HepG2 (cell line): ENCODE data around the gene MRPS7. TPM values are rescaled to one million over a fixed set of nuclear protein-coding genes. Genes with fewer than 3 reads are reported as not detected.

Experiments used
- ATF7 ChIP-seq, 2 experiments: fragments of 450-650 bp in 1 of 2; sonication (generic) in 1 of 2; formaldehyde crosslinking in 1 of 2; IDR thresholded peaks; 2 replicates each; pipeline versions ENCODE4 v1.4.0 to v1.6.1; 2016 to 2020; ENCODE audit warnings: antibody characterized with exemption in 1 of 2, mild to moderate bottlenecking in 1 of 2, missing genetic modification reagents in 1 of 2
- ELF3 ChIP-seq: IDR thresholded peaks from 2 replicates; pipeline ENCODE4 v1.6.1; 2016; ENCODE audit warnings: missing genetic modification reagents, missing compliant biosample characterization
- ESRRA ChIP-seq: sonication (generic); formaldehyde crosslinking; IDR thresholded peaks from 2 replicates; pipeline ENCODE4 v1.5.1; 2020; ENCODE audit warnings: mild to moderate bottlenecking, low read depth, missing genetic modification reagents
- HNF4G ChIP-seq, 2 experiments: sonication (generic) in 1 of 2; formaldehyde crosslinking in 1 of 2; IDR thresholded peaks; 2 replicates each; pipeline versions ENCODE4 v1.4.0 to v1.6.1; 2011 to 2020; ENCODE audit warnings: borderline replicate concordance in 2 of 2, low read depth in 2 of 2, mild to moderate bottlenecking in 2 of 2, low read length in 1 of 2, missing genetic modification reagents in 1 of 2, moderate library complexity in 1 of 2
- MTA1 ChIP-seq: sonication (generic); formaldehyde crosslinking; IDR thresholded peaks from 2 replicates; pipeline ENCODE4 v1.4.0; 2020; ENCODE audit warnings: missing genetic modification reagents, mild to moderate bottlenecking, borderline replicate concordance
- POLR2G ChIP-seq: fragments of 200-400 bp; formaldehyde crosslinking; IDR thresholded peaks from 2 replicates; pipeline ENCODE4 v1.6.1; 2018; ENCODE audit warnings: mild to moderate bottlenecking, low read depth, low read length, moderate library complexity
- SALL1 ChIP-seq: sonication (generic); formaldehyde crosslinking; IDR thresholded peaks from 2 replicates; pipeline ENCODE4 v1.8.0; 2022; ENCODE audit warnings: mild to moderate bottlenecking, missing genetic modification reagents
- ZBTB39 ChIP-seq: sonication (generic); formaldehyde crosslinking; IDR thresholded peaks from 2 replicates; pipeline ENCODE4 v1.5.0; 2020; ENCODE audit warnings: missing genetic modification reagents
- ZNF446 ChIP-seq: sonication (generic); formaldehyde crosslinking; IDR thresholded peaks from 2 replicates; pipeline ENCODE4 v1.5.0; 2020; ENCODE audit warnings: mild to moderate bottlenecking, missing genetic modification reagents
- ZNF570 ChIP-seq: sonication (generic); formaldehyde crosslinking; IDR thresholded peaks from 2 replicates; pipeline ENCODE4 v1.4.0; 2020; ENCODE audit warnings: mild to moderate bottlenecking, missing genetic modification reagents, borderline replicate concordance
- ZNF839 ChIP-seq: sonication (generic); formaldehyde crosslinking; IDR thresholded peaks from 2 replicates; pipeline ENCODE4 v1.4.0; 2020; ENCODE audit warnings: missing genetic modification reagents, mild to moderate bottlenecking, borderline replicate concordance
- ZZZ3 ChIP-seq: sonication (generic); formaldehyde crosslinking; IDR thresholded peaks from 2 replicates; pipeline ENCODE4 v1.4.0; 2020; ENCODE audit warnings: missing genetic modification reagents, mild to moderate bottlenecking, borderline replicate concordance
- polyA plus RNA-seq, 8 experiments: library from polyadenylated mRNA; depleted of rRNA in 3 of 8; stranded (reverse) in 7 of 8; unstranded in 1 of 8; fragments of >200 nt; fragmentation: Illumina TruSeq in 4 of 8; extraction: Trizol in 4 of 8; gene quantifications; 2 replicates each; pipeline versions ENCODE4 v1.2.1 to v1.2.3, GENCODE V29; 2011 to 2016; ENCODE audit warnings: low read depth in 4 of 8, missing spikeins in 1 of 8, mixed read lengths in 1 of 8; ENCODE audit not compliant: insufficient read depth in 1 of 8
- total RNA-seq, 5 experiments: library from RNA; depleted of rRNA; stranded (reverse); fragments of >200 nt; fragmentation: Illumina TruSeq; extraction: Trizol; gene quantifications; 2 replicates each; pipeline ENCODE4 v1.2.3, GENCODE V29; 2016; ENCODE audit warnings: low read depth in 1 of 5
- TF ChIP-seq, protein P1 (sequence below): sonication (generic); formaldehyde crosslinking; IDR thresholded peaks from 2 replicates; pipeline ENCODE4 v1.4.0; 2020; ENCODE audit warnings: missing genetic modification reagents
- TF ChIP-seq, protein P2 (sequence below): sonication (generic); formaldehyde crosslinking; IDR thresholded peaks from 2 replicates; pipeline ENCODE4 v1.4.0; 2020; ENCODE audit warnings: missing genetic modification reagents, borderline replicate concordance
- TF ChIP-seq, protein P3 (sequence below): sonication (generic); formaldehyde crosslinking; IDR thresholded peaks from 2 replicates; pipeline ENCODE4 v1.8.0; 2022; ENCODE audit warnings: missing genetic modification reagents, mild to moderate bottlenecking, moderate library complexity, borderline replicate concordance

MRPS7 gene
- total and polyA plus RNA-seq, 2 of the 13 experiments (the other 11 are each of a cell fraction or from before 2014, with no cell fraction given) = 97.0 to 162 TPM

GRCh38 chr17:75271233-75271954 lies 9.7 kb downstream of the MRPS7 start (continued):
- TF ChIP-seq ZZZ3 (peak; percentile 30; the same call in 1 of the 2 replicates), ESRRA (CRISPR knock-in tag) (peak; percentile 45), ZBTB39 (CRISPR knock-in tag) (no peak), POLR2G (peak; percentile 72), ELF3 (CRISPR knock-in tag) (peak; percentile 68), ZNF446 (CRISPR knock-in tag) (0 out of 2 replicates have a peak, but pooled peaks have one; percentile 61), ATF7 (IDR thresholded peaks at IDR 0.05) (no peak), ATF7 (CRISPR knock-in tag; IDR thresholded peaks at IDR 0.05) (peak; percentile 61; the same call in 1 of the 2 replicates), MTA1 (CRISPR knock-in tag) (peak; percentile 66; the same call in 1 of the 2 replicates), ZNF839 (no peak), HNF4G (IDR thresholded peaks at IDR 0.05; ENCODE audit: borderline replicate concordance, low read depth, low read length) (no peak), HNF4G (CRISPR knock-in tag; IDR thresholded peaks at IDR 0.05; ENCODE audit: borderline replicate concordance, low read depth) (no peak), SALL1 (CRISPR knock-in tag) (peak; percentile 40), ZNF570 (CRISPR knock-in tag) (no peak)
- TF ChIP-seq, protein P1, sequence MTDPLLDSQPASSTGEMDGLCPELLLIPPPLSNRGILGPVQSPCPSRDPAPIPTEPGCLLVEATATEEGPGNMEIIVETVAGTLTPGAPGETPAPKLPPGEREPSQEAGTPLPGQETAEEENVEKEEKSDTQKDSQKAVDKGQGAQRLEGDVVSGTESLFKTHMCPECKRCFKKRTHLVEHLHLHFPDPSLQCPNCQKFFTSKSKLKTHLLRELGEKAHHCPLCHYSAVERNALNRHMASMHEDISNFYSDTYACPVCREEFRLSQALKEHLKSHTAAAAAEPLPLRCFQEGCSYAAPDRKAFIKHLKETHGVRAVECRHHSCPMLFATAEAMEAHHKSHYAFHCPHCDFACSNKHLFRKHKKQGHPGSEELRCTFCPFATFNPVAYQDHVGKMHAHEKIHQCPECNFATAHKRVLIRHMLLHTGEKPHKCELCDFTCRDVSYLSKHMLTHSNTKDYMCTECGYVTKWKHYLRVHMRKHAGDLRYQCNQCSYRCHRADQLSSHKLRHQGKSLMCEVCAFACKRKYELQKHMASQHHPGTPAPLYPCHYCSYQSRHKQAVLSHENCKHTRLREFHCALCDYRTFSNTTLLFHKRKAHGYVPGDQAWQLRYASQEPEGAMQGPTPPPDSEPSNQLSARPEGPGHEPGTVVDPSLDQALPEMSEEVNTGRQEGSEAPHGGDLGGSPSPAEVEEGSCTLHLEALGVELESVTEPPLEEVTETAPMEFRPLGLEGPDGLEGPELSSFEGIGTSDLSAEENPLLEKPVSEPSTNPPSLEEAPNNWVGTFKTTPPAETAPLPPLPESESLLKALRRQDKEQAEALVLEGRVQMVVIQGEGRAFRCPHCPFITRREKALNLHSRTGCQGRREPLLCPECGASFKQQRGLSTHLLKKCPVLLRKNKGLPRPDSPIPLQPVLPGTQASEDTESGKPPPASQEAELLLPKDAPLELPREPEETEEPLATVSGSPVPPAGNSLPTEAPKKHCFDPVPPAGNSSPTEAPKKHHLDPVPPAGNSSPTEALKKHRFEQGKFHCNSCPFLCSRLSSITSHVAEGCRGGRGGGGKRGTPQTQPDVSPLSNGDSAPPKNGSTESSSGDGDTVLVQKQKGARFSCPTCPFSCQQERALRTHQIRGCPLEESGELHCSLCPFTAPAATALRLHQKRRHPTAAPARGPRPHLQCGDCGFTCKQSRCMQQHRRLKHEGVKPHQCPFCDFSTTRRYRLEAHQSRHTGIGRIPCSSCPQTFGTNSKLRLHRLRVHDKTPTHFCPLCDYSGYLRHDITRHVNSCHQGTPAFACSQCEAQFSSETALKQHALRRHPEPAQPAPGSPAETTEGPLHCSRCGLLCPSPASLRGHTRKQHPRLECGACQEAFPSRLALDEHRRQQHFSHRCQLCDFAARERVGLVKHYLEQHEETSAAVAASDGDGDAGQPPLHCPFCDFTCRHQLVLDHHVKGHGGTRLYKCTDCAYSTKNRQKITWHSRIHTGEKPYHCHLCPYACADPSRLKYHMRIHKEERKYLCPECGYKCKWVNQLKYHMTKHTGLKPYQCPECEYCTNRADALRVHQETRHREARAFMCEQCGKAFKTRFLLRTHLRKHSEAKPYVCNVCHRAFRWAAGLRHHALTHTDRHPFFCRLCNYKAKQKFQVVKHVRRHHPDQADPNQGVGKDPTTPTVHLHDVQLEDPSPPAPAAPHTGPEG = peak; percentile 81; the same call in 1 of the 2 replicates
- TF ChIP-seq, protein P2, sequence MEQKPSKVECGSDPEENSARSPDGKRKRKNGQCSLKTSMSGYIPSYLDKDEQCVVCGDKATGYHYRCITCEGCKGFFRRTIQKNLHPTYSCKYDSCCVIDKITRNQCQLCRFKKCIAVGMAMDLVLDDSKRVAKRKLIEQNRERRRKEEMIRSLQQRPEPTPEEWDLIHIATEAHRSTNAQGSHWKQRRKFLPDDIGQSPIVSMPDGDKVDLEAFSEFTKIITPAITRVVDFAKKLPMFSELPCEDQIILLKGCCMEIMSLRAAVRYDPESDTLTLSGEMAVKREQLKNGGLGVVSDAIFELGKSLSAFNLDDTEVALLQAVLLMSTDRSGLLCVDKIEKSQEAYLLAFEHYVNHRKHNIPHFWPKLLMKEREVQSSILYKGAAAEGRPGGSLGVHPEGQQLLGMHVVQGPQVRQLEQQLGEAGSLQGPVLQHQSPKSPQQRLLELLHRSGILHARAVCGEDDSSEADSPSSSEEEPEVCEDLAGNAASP (CRISPR knock-in tag) = no peak
- TF ChIP-seq, protein P3, sequence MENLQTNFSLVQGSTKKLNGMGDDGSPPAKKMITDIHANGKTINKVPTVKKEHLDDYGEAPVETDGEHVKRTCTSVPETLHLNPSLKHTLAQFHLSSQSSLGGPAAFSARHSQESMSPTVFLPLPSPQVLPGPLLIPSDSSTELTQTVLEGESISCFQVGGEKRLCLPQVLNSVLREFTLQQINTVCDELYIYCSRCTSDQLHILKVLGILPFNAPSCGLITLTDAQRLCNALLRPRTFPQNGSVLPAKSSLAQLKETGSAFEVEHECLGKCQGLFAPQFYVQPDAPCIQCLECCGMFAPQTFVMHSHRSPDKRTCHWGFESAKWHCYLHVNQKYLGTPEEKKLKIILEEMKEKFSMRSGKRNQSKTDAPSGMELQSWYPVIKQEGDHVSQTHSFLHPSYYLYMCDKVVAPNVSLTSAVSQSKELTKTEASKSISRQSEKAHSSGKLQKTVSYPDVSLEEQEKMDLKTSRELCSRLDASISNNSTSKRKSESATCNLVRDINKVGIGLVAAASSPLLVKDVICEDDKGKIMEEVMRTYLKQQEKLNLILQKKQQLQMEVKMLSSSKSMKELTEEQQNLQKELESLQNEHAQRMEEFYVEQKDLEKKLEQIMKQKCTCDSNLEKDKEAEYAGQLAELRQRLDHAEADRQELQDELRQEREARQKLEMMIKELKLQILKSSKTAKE (CRISPR knock-in tag) = peak; percentile 38; the same call in 1 of the 2 replicates
